H9 (cell line): Measurements from ENCODE around the gene KCNN2. TPM values are rescaled to one million over a fixed set of nuclear protein-coding genes. Genes with fewer than 3 reads are reported as not detected.

Source experiments
- DNase-seq: peaks from one replicate; pipeline ENCODE4 v3.0.0-alpha.2; 2017
- H2AFZ ChIP-seq: one replicate; pipeline ENCODE4 v1.6.1; 2013; ENCODE audit warnings: mild to moderate bottlenecking, low read length, control low read depth, moderate library complexity
- H2AK5ac ChIP-seq: 2 replicates; pipeline ENCODE4 v1.6.1; 2013; ENCODE audit warnings: low read length, control low read depth, mixed read lengths; ENCODE audit not compliant: insufficient read length
- H2BK120ac ChIP-seq: one replicate; pipeline ENCODE4 v1.6.1; 2013; ENCODE audit warnings: low read depth, mild to moderate bottlenecking, low read length, control low read depth, inconsistent platforms; ENCODE audit not compliant: poor library complexity, severe bottlenecking
- H2BK12ac ChIP-seq: 2 replicates; pipeline ENCODE4 v1.6.1; 2013; ENCODE audit warnings: low read length, control low read depth, mixed read lengths, low read depth; ENCODE audit not compliant: insufficient read length
- H2BK15ac ChIP-seq: 2 replicates; pipeline ENCODE4 v1.6.1; 2013; ENCODE audit warnings: low read depth, low read length, control low read depth
- H2BK20ac ChIP-seq: one replicate; pipeline ENCODE4 v1.6.1; 2013; ENCODE audit warnings: low read depth, mild to moderate bottlenecking, low read length, control low read depth, inconsistent platforms; ENCODE audit not compliant: poor library complexity, severe bottlenecking
- H2BK5ac ChIP-seq: 2 replicates; pipeline ENCODE4 v1.6.1; 2013; ENCODE audit warnings: low read length, control low read depth, mixed read lengths; ENCODE audit not compliant: insufficient read length
- H3K14ac ChIP-seq: 2 replicates; pipeline ENCODE4 v1.6.1; 2013; ENCODE audit warnings: low read length, control low read depth; ENCODE audit not compliant: insufficient read depth
- H3K18ac ChIP-seq: 2 replicates; pipeline ENCODE4 v1.6.1; 2013; ENCODE audit warnings: low read depth, mild to moderate bottlenecking, mixed read lengths, low read length, control low read depth; ENCODE audit not compliant: insufficient read length
- H3K23ac ChIP-seq: 2 replicates; pipeline ENCODE4 v1.6.1; 2013; ENCODE audit warnings: low read length, control low read depth, mixed read lengths, low read depth; ENCODE audit not compliant: insufficient read length
- H3K23me2 ChIP-seq: 2 replicates; pipeline ENCODE4 v1.6.1; 2013; ENCODE audit warnings: low read depth, mild to moderate bottlenecking, mixed read lengths, low read length, control low read depth; ENCODE audit not compliant: insufficient read length, poor library complexity, severe bottlenecking
- H3K27ac ChIP-seq: 2 replicates; pipeline ENCODE4 v1.5.1; 2013; ENCODE audit warnings: low read length, control low read depth, mixed read lengths, low read depth; ENCODE audit not compliant: insufficient read length
- H3K27me3 ChIP-seq: 2 replicates; pipeline ENCODE4 v1.6.1; 2013; ENCODE audit warnings: low read length, control low read depth, inconsistent platforms; ENCODE audit not compliant: insufficient read depth
- H3K4ac ChIP-seq: 2 replicates; pipeline ENCODE4 v1.6.1; 2013; ENCODE audit warnings: low read depth, mild to moderate bottlenecking, control low read depth, inconsistent platforms, low read length, moderate library complexity
- H3K4me1 ChIP-seq: 2 replicates; pipeline ENCODE4 v1.6.1; 2013; ENCODE audit warnings: low read length, control low read depth, inconsistent platforms; ENCODE audit not compliant: insufficient read depth
- H3K4me2 ChIP-seq: 2 replicates; pipeline ENCODE4 v1.6.1; 2013; ENCODE audit warnings: low read length, control low read depth, mixed read lengths; ENCODE audit not compliant: insufficient read length, insufficient read depth
- H3K56ac ChIP-seq: 2 replicates; pipeline ENCODE4 v1.6.1; 2013; ENCODE audit warnings: low read depth, mild to moderate bottlenecking, mixed read lengths, low read length, control low read depth; ENCODE audit not compliant: insufficient read length
- H3K79me1 ChIP-seq: 2 replicates; pipeline ENCODE4 v1.6.1; 2013; ENCODE audit warnings: low read depth, mild to moderate bottlenecking, moderate library complexity, low read length, control low read depth, inconsistent platforms; ENCODE audit not compliant: insufficient read depth, poor library complexity, severe bottlenecking
- H3K79me2 ChIP-seq: 2 replicates; pipeline ENCODE4 v1.6.1; 2013; ENCODE audit warnings: low read length, control low read depth, inconsistent platforms; ENCODE audit not compliant: insufficient read depth
- H3K9ac ChIP-seq: 2 replicates; pipeline ENCODE4 v1.6.1; 2013; ENCODE audit warnings: low read length, control low read depth, mixed read lengths; ENCODE audit not compliant: insufficient read length; ENCODE audit errors: extremely low read depth
- H3K9me3 ChIP-seq: one replicate; pipeline ENCODE4 v1.6.1; 2013; ENCODE audit warnings: low read depth, low read length, inconsistent platforms; ENCODE audit not compliant: control insufficient read depth
- H3T11ph ChIP-seq: one replicate; pipeline ENCODE4 v1.6.1; 2013; ENCODE audit warnings: mild to moderate bottlenecking, low read length, control low read depth, inconsistent platforms
- H4K20me1 ChIP-seq: one replicate; pipeline ENCODE4 v1.6.1; 2013; ENCODE audit not compliant: control insufficient read depth, insufficient read length, insufficient read depth
- H4K5ac ChIP-seq: 2 replicates; pipeline ENCODE4 v1.6.1; 2013; ENCODE audit warnings: low read depth, mild to moderate bottlenecking, mixed read lengths, low read length, control low read depth; ENCODE audit not compliant: insufficient read length
- H4K8ac ChIP-seq: replicated peaks from 2 replicates; pipeline ENCODE4 v1.6.1; 2013; ENCODE audit warnings: low read length, control low read depth, mixed read lengths, low read depth; ENCODE audit not compliant: insufficient read length
- H4K91ac ChIP-seq: 2 replicates; pipeline ENCODE4 v1.6.1; 2013; ENCODE audit warnings: low read depth, mild to moderate bottlenecking, moderate library complexity, mixed read lengths, low read length, control low read depth; ENCODE audit not compliant: insufficient read length
- H3K27ac Mint-ChIP-seq, 3 experiments: 2 replicates in 2 of 3; 3 replicates in 1 of 3; pipeline ENCODE4 v1.8.0; 2020 to 2021; ENCODE audit warnings: mixed read lengths in 3 of 3, mild to moderate bottlenecking in 1 of 3, moderate library complexity in 1 of 3
- H3K27me3 Mint-ChIP-seq: 2 replicates; pipeline ENCODE4 v1.8.0; 2021; ENCODE audit warnings: low read depth, mild to moderate bottlenecking, moderate library complexity, mixed read lengths
- H3K36me3 Mint-ChIP-seq, 3 experiments: 2 replicates in 2 of 3; 3 replicates in 1 of 3; pipeline ENCODE4 v1.8.0; 2020 to 2021; ENCODE audit warnings: low read depth in 3 of 3, mixed read lengths in 3 of 3; ENCODE audit not compliant: insufficient read depth in 1 of 3
- H3K4me1 Mint-ChIP-seq, 2 experiments: 2 replicates each; pipeline ENCODE4 v1.8.0; 2020; ENCODE audit warnings: mixed read lengths in 2 of 2
- H3K4me3 Mint-ChIP-seq, 2 experiments: 2 replicates in 1 of 2; 3 replicates in 1 of 2; pipeline ENCODE4 v1.8.0; 2020 to 2021; ENCODE audit warnings: mild to moderate bottlenecking in 2 of 2, mixed read lengths in 2 of 2, moderate library complexity in 1 of 2
- H3K9me3 Mint-ChIP-seq, 2 experiments: 2 replicates in 1 of 2; 3 replicates in 1 of 2; pipeline ENCODE4 v1.8.0; 2020; ENCODE audit warnings: mild to moderate bottlenecking in 2 of 2, mixed read lengths in 2 of 2, moderate library complexity in 1 of 2
- WGBS: extraction: QIAGEN DNeasy Blood & Tissue Kit; methylation state at CpG from one replicate; pipeline ENCODE4 v1.1.7; 2013; ENCODE audit warnings: missing lambda C conversion rate, low lambda C conversion rate, mixed read lengths; ENCODE audit not compliant: insufficient read length; ENCODE audit errors: extremely low coverage; 5-methylcytosine and 5-hydroxymethylcytosine counted together
- total RNA-seq: library from RNA; stranded (reverse); gene quantifications from 2 replicates; pipeline ENCODE4 v1.2.1, GENCODE V29; 2021
- TF ChIP-seq, protein P1 (sequence below): fragments of 200-600 bp; sonication (generic); conservative IDR thresholded peaks from 3 replicates; pipeline ENCODE4 v1.8.0; 2021; ENCODE audit warnings: antibody characterized with exemption, mild to moderate bottlenecking

Gene KCNN2
- total RNA-seq, 1 experiment from 2014 or later, result 21.0 TPM

DNA sequence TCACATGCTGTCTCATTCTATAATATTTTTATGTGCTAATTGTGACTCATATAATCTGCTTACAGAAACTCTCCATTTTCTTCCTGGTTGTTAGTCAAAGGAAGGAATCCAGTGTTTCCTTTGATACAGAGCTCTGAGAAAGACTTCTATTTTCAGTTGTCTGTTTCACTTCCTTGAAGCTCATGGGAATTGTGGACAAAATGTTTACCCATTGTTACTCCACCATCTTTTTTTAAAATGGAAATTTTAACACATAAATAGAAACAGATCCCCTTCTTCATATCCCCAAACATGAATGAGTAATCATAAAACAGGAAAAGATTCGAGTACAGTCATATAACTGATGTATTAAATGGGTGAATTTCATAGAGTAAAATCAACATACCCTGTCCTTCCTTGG is 42.0 kb upstream of the KCNN2 start:
- no peak overlapping the region; a peak in 1 of 7 replicates for H3K27ac Mint-ChIP-seq
- H3K9ac ChIP-seq, result no peak overlapping the region
- H4K91ac ChIP-seq, result no peak overlapping the region
- WGBS, result no CpG with 5 or more reads among the region's 1 CpG
- no peaks in the 10 kb centered on the region for H3K9me3 Mint-ChIP-seq
- H3T11ph ChIP-seq, result no peak overlapping the region
- H3K4ac ChIP-seq, result no peak overlapping the region
- H3K23ac ChIP-seq, result no peak overlapping the region
- peaks cover 0 to 8% of the 10 kb centered on the region in 2 experiments; a peak in 2 of 4 replicates for H3K4me1 Mint-ChIP-seq
- no peak overlapping the region for H2BK5ac ChIP-seq
- no peak for DNase-seq
- no peaks in the 10 kb centered on the region for H3K36me3 Mint-ChIP-seq
- H3K56ac ChIP-seq, result no peak overlapping the region
- no peak overlapping the region for H2AFZ ChIP-seq
- H3K27me3 Mint-ChIP-seq, result no peaks in the 10 kb centered on the region
- H3K79me2 ChIP-seq, result no peaks in the 10 kb centered on the region
- no peak overlapping the region for H2BK15ac ChIP-seq
- H3K4me1 ChIP-seq, result no peaks in the 10 kb centered on the region
- no peak overlapping the region for H3K18ac ChIP-seq
- TF ChIP-seq, protein P1, sequence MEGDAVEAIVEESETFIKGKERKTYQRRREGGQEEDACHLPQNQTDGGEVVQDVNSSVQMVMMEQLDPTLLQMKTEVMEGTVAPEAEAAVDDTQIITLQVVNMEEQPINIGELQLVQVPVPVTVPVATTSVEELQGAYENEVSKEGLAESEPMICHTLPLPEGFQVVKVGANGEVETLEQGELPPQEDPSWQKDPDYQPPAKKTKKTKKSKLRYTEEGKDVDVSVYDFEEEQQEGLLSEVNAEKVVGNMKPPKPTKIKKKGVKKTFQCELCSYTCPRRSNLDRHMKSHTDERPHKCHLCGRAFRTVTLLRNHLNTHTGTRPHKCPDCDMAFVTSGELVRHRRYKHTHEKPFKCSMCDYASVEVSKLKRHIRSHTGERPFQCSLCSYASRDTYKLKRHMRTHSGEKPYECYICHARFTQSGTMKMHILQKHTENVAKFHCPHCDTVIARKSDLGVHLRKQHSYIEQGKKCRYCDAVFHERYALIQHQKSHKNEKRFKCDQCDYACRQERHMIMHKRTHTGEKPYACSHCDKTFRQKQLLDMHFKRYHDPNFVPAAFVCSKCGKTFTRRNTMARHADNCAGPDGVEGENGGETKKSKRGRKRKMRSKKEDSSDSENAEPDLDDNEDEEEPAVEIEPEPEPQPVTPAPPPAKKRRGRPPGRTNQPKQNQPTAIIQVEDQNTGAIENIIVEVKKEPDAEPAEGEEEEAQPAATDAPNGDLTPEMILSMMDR, result no peak
- H2BK12ac ChIP-seq, result no peak overlapping the region
- no peak overlapping the region for H3K27ac ChIP-seq
- no peak overlapping the region for H2BK120ac ChIP-seq
- no peaks in the 10 kb centered on the region for H3K79me1 ChIP-seq
- H3K27me3 ChIP-seq, result no peaks in the 10 kb centered on the region
- no peak overlapping the region for H4K8ac ChIP-seq
- no peaks in the 10 kb centered on the region for H3K9me3 ChIP-seq
- no peaks in the 10 kb centered on the region for H4K20me1 ChIP-seq
- no peak overlapping the region for H3K14ac ChIP-seq
- no peak overlapping the region for H3K4me2 ChIP-seq
- no peaks in the 10 kb centered on the region for H3K23me2 ChIP-seq
- H2BK20ac ChIP-seq, result no peak overlapping the region
- no peak overlapping the region for H2AK5ac ChIP-seq
- H3K4me3 Mint-ChIP-seq, result no peak overlapping the region
- H4K5ac ChIP-seq, result no peak overlapping the region
